ENCODE results near the gene OR8G5.

GRCh38 chr11:124210421-124210820 is 45.8 kb upstream of the OR8G5 start:
- no peak for TF ChIP-seq ZFX (IDR thresholded peaks at IDR 0.05)
- TF ChIP-seq CTCF (conservative IDR thresholded peaks at IDR 0.05), result no peak
